K562 (cell line): ENCODE measurements around the gene BNIP2. TPM values are rescaled to one million over a fixed set of nuclear protein-coding genes. Genes with fewer than 3 reads are reported as not detected.

Experiments
- RBM17 ChIP-seq: fragments of 200-400 bp; formaldehyde crosslinking; IDR thresholded peaks from 2 replicates; pipeline ENCODE4 v1.6.1; 2017; ENCODE audit warnings: low read depth, mild to moderate bottlenecking, low read length, borderline replicate concordance
- REST ChIP-seq, 2 experiments: fragments of 450-650 bp; formaldehyde crosslinking in 1 of 2; IDR thresholded peaks; 2 replicates each; pipeline versions ENCODE4 v1.4.0 to v1.6.1; 2014 to 2020; ENCODE audit warnings: mild to moderate bottlenecking in 2 of 2, borderline replicate concordance in 1 of 2, low read depth in 1 of 2
- ZNF551 ChIP-seq: fragments of 250-450 bp; sonication (Bioruptor Pico); IDR thresholded peaks from 2 replicates; pipeline ENCODE4 v1.5.0; 2021; ENCODE audit warnings: mild to moderate bottlenecking, moderate library complexity
- polyA plus RNA-seq, 8 experiments: library from polyadenylated mRNA; depleted of rRNA in 4 of 8; stranded (reverse) in 5 of 8; unstranded in 3 of 8; fragments of >200 nt; fragmentation: Nextera tagmentation in 2 of 8; fragmentation: Illumina TruSeq in 1 of 8; extraction: Ambion mirVana in 2 of 8; extraction: Trizol in 1 of 8; gene quantifications; 2 replicates each; pipeline versions ENCODE4 v1.2.1 to v1.2.3, GENCODE V29; 2011 to 2014; ENCODE audit warnings: inconsistent platforms in 1 of 8, missing spikeins in 1 of 8
- total RNA-seq, 7 experiments: library from RNA; depleted of rRNA in 6 of 7; stranded (reverse); fragments of >200 nt in 6 of 7; fragmentation: Illumina TruSeq in 2 of 7; extraction: Trizol in 2 of 7; gene quantifications; 2 replicates each; pipeline versions ENCODE4 v1.2.1 to v1.2.3, GENCODE V29; 2011 to 2021; ENCODE audit warnings: low replicate concordance in 1 of 7

Gene BNIP2
- total and polyA plus RNA-seq, 9 of the 15 experiments (the other 6 are each of a cell fraction or from before 2014, with no cell fraction given) = 19.6 to 88.0 (median 52.5) TPM

GRCh38 chr15:59694779-59695178 is 5.7 kb upstream of the BNIP2 start (continued):
- TF ChIP-seq REST (IDR thresholded peaks at IDR 0.05; ENCODE audit: borderline replicate concordance) (no peak), REST (CRISPR knock-in tag; IDR thresholded peaks at IDR 0.05; ENCODE audit: low read depth) (no peak), RBM17 (no peak), ZNF551 (CRISPR knock-in tag) (no peak)
